22Rv1 (cell line): ENCODE data around the gene MAN1B1.

Source experiments
- H3K27ac ChIP-seq: fragments of 450-650 bp; 2 replicates; pipeline ENCODE4 v1.5.1; 2017
- CTCF ChIP-seq: fragments of 450-650 bp; IDR thresholded peaks from 2 replicates; pipeline ENCODE4 v1.5.1; 2017; ENCODE audit warnings: mild to moderate bottlenecking
- ZFX ChIP-seq: fragments of 450-650 bp; IDR thresholded peaks from 2 replicates; pipeline ENCODE4 v1.6.1; 2017; ENCODE audit warnings: antibody characterized with exemption, borderline replicate concordance

MAN1B1 gene

GRCh38 chr9:137136261-137136880, 49.6 kb downstream of the MAN1B1 start:
- H3K27ac ChIP-seq = peak overlapping the region; percentile 59
- TF ChIP-seq CTCF (no peak), ZFX (no peak)

- no peak for TF ChIP-seq CTCF
- no peak for TF ChIP-seq ZFX
- H3K27ac ChIP-seq = no peak overlapping the region; the same call in 1 of the 2 replicates
Measured at GRCh38 chr9:137136881-137137607, 50.3 kb downstream of the MAN1B1 start.

DNA sequence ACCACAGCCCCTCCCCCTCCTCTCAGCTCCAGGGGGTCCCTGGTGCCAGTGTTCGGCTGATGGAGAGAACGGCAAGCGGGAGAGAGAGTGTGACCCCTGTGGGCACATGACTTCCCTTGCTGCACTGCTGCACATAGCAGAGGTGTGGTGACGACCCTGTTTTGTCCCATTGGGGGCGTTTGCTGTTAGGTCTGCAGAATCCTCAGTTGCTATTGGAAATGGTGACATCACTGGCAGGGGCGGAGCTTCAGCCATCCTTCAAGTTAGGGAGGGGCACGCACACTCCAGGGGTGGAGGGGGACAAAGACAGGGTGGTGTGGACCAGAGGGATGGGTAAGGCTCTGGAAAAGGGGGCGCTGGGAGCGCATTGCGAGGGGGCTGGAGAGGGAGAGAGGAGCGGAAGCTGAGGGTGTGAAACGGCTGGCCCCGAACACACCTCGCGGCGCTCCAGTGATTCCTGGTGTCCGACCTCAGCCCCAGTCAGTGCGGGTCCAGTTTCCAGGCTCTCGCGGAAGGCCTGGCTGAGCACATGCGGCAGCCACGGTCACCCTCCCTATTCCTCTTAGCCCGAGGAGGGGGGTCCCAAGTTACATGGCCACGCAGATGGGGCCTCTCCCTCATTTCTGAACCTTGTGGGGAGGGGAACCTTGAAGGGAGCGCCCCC, 51.4 kb downstream of the MAN1B1 start:
- H3K27ac ChIP-seq = no peak overlapping the region; the same call in 1 of the 2 replicates
- TF ChIP-seq CTCF (no peak), ZFX (no peak)

- TF ChIP-seq ZFX = no peak
- no peak for TF ChIP-seq CTCF
- H3K27ac ChIP-seq = no peak within 1 kb of the TSS; the same call in 1 of the 2 replicates
Measured at GRCh38 chr9:137138722-137139467, 52.1 kb downstream of the MAN1B1 start, which contains the start of gene GRIN1. TSS of gene GRIN1 (plus strand) at chr9:137139154. CDS start at chr9:137139487, 333 bp downstream.

- H3K27ac ChIP-seq = no peak overlapping the region
- no peak for TF ChIP-seq CTCF
- no peak for TF ChIP-seq ZFX
Measured at GRCh38 chr9:137139468-137140150, 52.8 kb downstream of the MAN1B1 start.

GRCh38 chr9:137140151-137141012, 53.6 kb downstream of the MAN1B1 start:
- no peak for TF ChIP-seq CTCF
- TF ChIP-seq ZFX = no peak
- no peak overlapping the region for H3K27ac ChIP-seq
